Fibroblast of lung (primary cell): ENCODE measurements around the gene EXTL1. TPM values are rescaled to one million over a fixed set of nuclear protein-coding genes. Genes with fewer than 3 reads are reported as not detected.

Experiments
- DNase-seq, 2 donors: peaks; one replicate each; pipeline versions ENCODE4 v3.0.0 to v3.0.0-alpha.2; 2010; ENCODE audit warnings: low read depth in 2 of 2
- H2AFZ ChIP-seq: 2 replicates; pipeline ENCODE4 v1.5.1; 2012; ENCODE audit warnings: low read length, control low read depth, inconsistent platforms
- H3K27ac ChIP-seq: 2 replicates; pipeline ENCODE4 v1.5.1; 2011; ENCODE audit warnings: low read length, control low read depth; ENCODE audit not compliant: insufficient read depth
- H3K27me3 ChIP-seq: 2 replicates; pipeline ENCODE4 v1.5.1; 2011; ENCODE audit warnings: mild to moderate bottlenecking, low read length; ENCODE audit not compliant: control insufficient read depth, insufficient read depth
- H3K36me3 ChIP-seq: 2 replicates; pipeline ENCODE4 v1.5.1; 2011; ENCODE audit warnings: low read length; ENCODE audit not compliant: control insufficient read depth, insufficient read depth
- H3K4me1 ChIP-seq: 2 replicates; pipeline ENCODE4 v1.5.1; 2011; ENCODE audit warnings: low read length; ENCODE audit not compliant: control insufficient read depth, insufficient read depth; ENCODE audit errors: extremely low read depth
- H3K4me2 ChIP-seq: 2 replicates; pipeline ENCODE4 v1.5.1; 2011; ENCODE audit warnings: low read length, control low read depth; ENCODE audit not compliant: insufficient read depth; ENCODE audit errors: extremely low read depth
- H3K4me3 ChIP-seq, 4 experiments: fragments of 200-600 bp in 1 of 4; sonication (generic) in 1 of 4; replicated peaks in 1 of 4; 2 replicates each; pipeline ENCODE4 v1.5.1; 2011 to 2016; ENCODE audit warnings: low read length in 4 of 4, low read depth in 3 of 4, mild to moderate bottlenecking in 3 of 4, control low read depth in 2 of 4, inconsistent platforms in 1 of 4, mixed read lengths in 1 of 4; ENCODE audit not compliant: insufficient read depth in 1 of 4; ENCODE audit errors: control extremely low read depth in 1 of 4
- H3K79me2 ChIP-seq: 2 replicates; pipeline ENCODE4 v1.5.1; 2012; ENCODE audit warnings: mild to moderate bottlenecking, low read length, inconsistent platforms; ENCODE audit not compliant: control insufficient read depth, insufficient read depth
- H3K9ac ChIP-seq: 2 replicates; pipeline ENCODE4 v1.5.1; 2011; ENCODE audit warnings: mild to moderate bottlenecking, low read length, control low read depth; ENCODE audit not compliant: insufficient read depth
- H3K9me3 ChIP-seq: 2 replicates; pipeline ENCODE4 v1.5.1; 2012; ENCODE audit warnings: low read depth, low read length; ENCODE audit not compliant: control insufficient read depth, insufficient read depth
- H4K20me1 ChIP-seq: 2 replicates; pipeline ENCODE4 v1.5.1; 2011; ENCODE audit warnings: low read length; ENCODE audit not compliant: control insufficient read depth, insufficient read depth; ENCODE audit errors: extremely low read depth
- CTCF ChIP-seq, 2 donors: IDR thresholded peaks in 1 of 2; conservative IDR thresholded peaks in 1 of 2; 1 replicate in 1 of 2; 2 replicates in 1 of 2; pipeline ENCODE4 v1.5.1; 2011 to 2012; ENCODE audit warnings: low read length in 2 of 2, control low read depth in 1 of 2, inconsistent platforms in 1 of 2, low read depth in 1 of 2, mild to moderate bottlenecking in 1 of 2
- EZH2 ChIP-seq: IDR thresholded peaks from 2 replicates; pipeline ENCODE4 v1.5.1; 2012; ENCODE audit warnings: low read length, control low read depth, mild to moderate bottlenecking; ENCODE audit errors: missing control alignments
- polyA plus RNA-seq, 2 donors: library from polyadenylated mRNA; depleted of rRNA in 1 of 2; stranded (reverse) in 1 of 2; unstranded in 1 of 2; fragments of >200 nt; gene quantifications; 2 replicates each; pipeline ENCODE4 v1.2.1, GENCODE V29; 2011 to 2012; ENCODE audit warnings: missing spikeins in 1 of 2
- total RNA-seq: library from RNA; depleted of rRNA; stranded (reverse); fragments of >200 nt; gene quantifications from 2 replicates; pipeline ENCODE4 v1.2.1, GENCODE V29; 2014

The EXTL1 gene
- total and polyA plus RNA-seq, 2 donors (not counting 1 experiment from before 2014, with no cell fraction given): 0.33 to 0.39 TPM

GRCh38 chr1:26009796-26010447 is 11.7 kb upstream of the EXTL1 start:
- no peak overlapping the region for H2AFZ ChIP-seq
- H3K4me3 ChIP-seq: no peak overlapping the region
- no peak overlapping the region for H3K9ac ChIP-seq
- no peaks in the 10 kb centered on the region for H3K27me3 ChIP-seq
- TF ChIP-seq CTCF (conservative IDR thresholded peaks at IDR 0.05 in 1 of 2, IDR thresholded peaks at IDR 0.05 in 1 of 2; ENCODE audit: low read depth in 1 of 2, low read length in 2 of 2) (peak in 1 of 2 donors; percentile 3), EZH2 (no peak)
- H3K4me1 ChIP-seq: no peaks in the 10 kb centered on the region
- no peaks in the 10 kb centered on the region for H3K79me2 ChIP-seq
- H3K36me3 ChIP-seq: no peaks in the 10 kb centered on the region
- DNase-seq: no peak
- H3K9me3 ChIP-seq: no peaks in the 10 kb centered on the region
- H3K27ac ChIP-seq: no peak overlapping the region
- no peak overlapping the region for H3K4me2 ChIP-seq
- no peaks in the 10 kb centered on the region for H4K20me1 ChIP-seq

GRCh38 chr1:26010825-26011224 is 10.8 kb upstream of the EXTL1 start:
- Histone ChIP-seq H3K27ac (no peak overlapping the region), H3K9me3 (no peaks in the 10 kb centered on the region), H4K20me1 (no peaks in the 10 kb centered on the region), H3K9ac (no peak overlapping the region), H2AFZ (no peak overlapping the region), H3K4me2 (no peak overlapping the region), H3K4me3 (no peak overlapping the region), H3K36me3 (no peaks in the 10 kb centered on the region), H3K27me3 (no peaks in the 10 kb centered on the region), H3K4me1 (no peaks in the 10 kb centered on the region), H3K79me2 (no peaks in the 10 kb centered on the region)
- no peak for DNase-seq
- TF ChIP-seq EZH2: no peak
- no peak for TF ChIP-seq CTCF (conservative IDR thresholded peaks at IDR 0.05 in 1 of 2, IDR thresholded peaks at IDR 0.05 in 1 of 2; ENCODE audit: low read depth in 1 of 2, low read length in 2 of 2)

- no peak for DNase-seq
- no peak overlapping the region for H3K4me2 ChIP-seq
- no peaks in the 10 kb centered on the region for H3K9me3 ChIP-seq
- TF ChIP-seq EZH2: no peak
- no peaks in the 10 kb centered on the region for H4K20me1 ChIP-seq
- no peak overlapping the region for H3K9ac ChIP-seq
- no peaks in the 10 kb centered on the region for H3K36me3 ChIP-seq
- H3K4me1 ChIP-seq: peaks cover 2% of the 10 kb centered on the region
- no peaks in the 10 kb centered on the region for H3K27me3 ChIP-seq
- H3K27ac ChIP-seq: no peak overlapping the region
- H3K79me2 ChIP-seq: no peaks in the 10 kb centered on the region
- no peak overlapping the region for H3K4me3 ChIP-seq
- no peak overlapping the region for H2AFZ ChIP-seq
These were observed 8.7 kb upstream of the EXTL1 start for GRCh38 chr1:26012864-26013263.
